ENCODE measurements around the gene RCE1.

Gene RCE1

DNA sequence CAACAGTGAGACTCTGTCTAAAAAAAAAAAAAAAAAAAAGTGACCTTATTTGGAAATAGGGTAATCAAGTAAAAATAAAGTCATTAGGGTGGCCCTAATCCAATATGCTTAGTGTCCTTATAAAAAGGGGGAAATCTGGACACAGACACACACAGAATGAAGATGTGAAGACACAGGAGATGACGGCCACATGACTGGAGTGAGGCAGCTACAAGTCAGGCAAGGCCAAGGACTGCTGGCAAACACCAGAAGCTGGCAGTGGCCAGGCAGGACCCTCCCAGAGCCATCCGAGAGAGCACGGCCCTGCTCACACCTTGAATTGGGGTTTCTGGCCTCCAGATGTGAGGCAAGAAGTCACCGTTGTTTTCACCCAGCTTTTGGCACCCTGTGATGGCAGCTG is 42.2 kb downstream of the RCE1 start:
- H3K4me3 ChIP-seq (ENCODE audit: low read depth, low read length): no peak overlapping the region
- TF ChIP-seq, protein P1, sequence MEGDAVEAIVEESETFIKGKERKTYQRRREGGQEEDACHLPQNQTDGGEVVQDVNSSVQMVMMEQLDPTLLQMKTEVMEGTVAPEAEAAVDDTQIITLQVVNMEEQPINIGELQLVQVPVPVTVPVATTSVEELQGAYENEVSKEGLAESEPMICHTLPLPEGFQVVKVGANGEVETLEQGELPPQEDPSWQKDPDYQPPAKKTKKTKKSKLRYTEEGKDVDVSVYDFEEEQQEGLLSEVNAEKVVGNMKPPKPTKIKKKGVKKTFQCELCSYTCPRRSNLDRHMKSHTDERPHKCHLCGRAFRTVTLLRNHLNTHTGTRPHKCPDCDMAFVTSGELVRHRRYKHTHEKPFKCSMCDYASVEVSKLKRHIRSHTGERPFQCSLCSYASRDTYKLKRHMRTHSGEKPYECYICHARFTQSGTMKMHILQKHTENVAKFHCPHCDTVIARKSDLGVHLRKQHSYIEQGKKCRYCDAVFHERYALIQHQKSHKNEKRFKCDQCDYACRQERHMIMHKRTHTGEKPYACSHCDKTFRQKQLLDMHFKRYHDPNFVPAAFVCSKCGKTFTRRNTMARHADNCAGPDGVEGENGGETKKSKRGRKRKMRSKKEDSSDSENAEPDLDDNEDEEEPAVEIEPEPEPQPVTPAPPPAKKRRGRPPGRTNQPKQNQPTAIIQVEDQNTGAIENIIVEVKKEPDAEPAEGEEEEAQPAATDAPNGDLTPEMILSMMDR (IDR thresholded peaks at IDR 0.05; ENCODE audit: low read depth, low read length): no peak

GRCh38 chr11:66885950-66886440 is 42.8 kb downstream of the RCE1 start:
- TF ChIP-seq, protein P1 (IDR thresholded peaks at IDR 0.05; ENCODE audit: low read depth, low read length): no peak
- no peak overlapping the region for H3K4me3 ChIP-seq (ENCODE audit: low read depth, low read length)

GRCh38 chr11:66886671-66887221 is 43.5 kb downstream of the RCE1 start:
- TF ChIP-seq, protein P1 (IDR thresholded peaks at IDR 0.05; ENCODE audit: low read depth, low read length): no peak
- no peak overlapping the region for H3K4me3 ChIP-seq (ENCODE audit: low read depth, low read length)

- H3K4me3 ChIP-seq (ENCODE audit: low read depth, low read length): no peak overlapping the region
- TF ChIP-seq, protein P1 (IDR thresholded peaks at IDR 0.05; ENCODE audit: low read depth, low read length): no peak
Observed at GRCh38 chr11:66887526-66887925, 44.3 kb downstream of the RCE1 start.

- H3K4me3 ChIP-seq (ENCODE audit: low read depth, low read length): no peak overlapping the region
- TF ChIP-seq, protein P1 (IDR thresholded peaks at IDR 0.05; ENCODE audit: low read depth, low read length): no peak
Observed at GRCh38 chr11:66888282-66888681, 45.0 kb downstream of the RCE1 start.

GRCh38 chr11:66889960-66890359 is 46.7 kb downstream of the RCE1 start:
- TF ChIP-seq, protein P1 (IDR thresholded peaks at IDR 0.05; ENCODE audit: low read depth, low read length): no peak
- no peak overlapping the region for H3K4me3 ChIP-seq (ENCODE audit: low read depth, low read length)

DNA sequence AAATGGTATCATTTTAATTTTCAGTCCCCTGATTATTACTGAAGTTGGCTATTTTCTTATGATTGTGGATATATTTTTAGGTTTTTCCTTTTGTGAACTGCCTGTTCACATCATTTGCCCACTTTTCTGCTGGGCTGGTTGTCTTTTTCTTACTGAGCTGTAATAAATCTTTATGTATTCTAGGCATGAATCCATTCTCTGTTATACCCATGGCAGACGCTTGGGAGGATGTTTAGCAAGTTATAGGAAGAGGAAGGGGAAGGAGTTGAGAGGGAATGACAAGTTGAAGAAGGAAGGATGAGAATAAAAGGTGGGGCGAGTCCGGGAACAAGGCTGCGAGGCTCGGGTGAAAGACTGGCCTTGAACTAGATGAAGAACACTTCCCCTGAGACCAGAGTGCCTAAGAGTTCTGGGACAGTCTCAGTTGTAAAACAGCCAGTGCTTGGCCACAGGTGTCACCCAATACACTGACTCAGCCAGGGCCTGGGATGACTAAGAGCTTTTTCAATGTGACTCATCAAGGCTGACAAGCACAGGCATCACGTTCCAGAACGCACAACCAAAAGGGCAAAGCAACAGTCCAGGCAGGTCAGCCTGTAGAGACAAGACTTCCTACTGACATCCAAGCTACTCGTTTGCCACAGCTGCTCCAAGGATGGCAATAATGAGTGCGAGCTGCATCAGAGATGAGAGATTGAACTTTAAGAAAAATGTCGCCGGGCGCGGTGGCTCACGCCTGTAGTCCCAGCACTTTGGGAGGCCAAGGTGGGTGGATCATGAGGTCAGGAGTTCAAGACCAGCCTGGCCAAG is 48.8 kb downstream of the RCE1 start:
- TF ChIP-seq, protein P1 (IDR thresholded peaks at IDR 0.05; ENCODE audit: low read depth, low read length): no peak
- no peak overlapping the region for H3K4me3 ChIP-seq (ENCODE audit: low read depth, low read length)

Data from WI38 (cell line).